Activated CD4-positive, alpha-beta T cell treated with anti-CD3 and anti-CD28 coated beads, Interleukin-2, amount 50 U/mL, for 1 hour (primary cell): ENCODE measurements around the gene ACKR1.

Experiments used
- DNase-seq: peaks from one replicate; pipeline ENCODE4 v3.0.0-alpha.2; 2020

The ACKR1 gene, protein sequence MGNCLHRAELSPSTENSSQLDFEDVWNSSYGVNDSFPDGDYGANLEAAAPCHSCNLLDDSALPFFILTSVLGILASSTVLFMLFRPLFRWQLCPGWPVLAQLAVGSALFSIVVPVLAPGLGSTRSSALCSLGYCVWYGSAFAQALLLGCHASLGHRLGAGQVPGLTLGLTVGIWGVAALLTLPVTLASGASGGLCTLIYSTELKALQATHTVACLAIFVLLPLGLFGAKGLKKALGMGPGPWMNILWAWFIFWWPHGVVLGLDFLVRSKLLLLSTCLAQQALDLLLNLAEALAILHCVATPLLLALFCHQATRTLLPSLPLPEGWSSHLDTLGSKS

GRCh38 chr1:159204161-159205141, at the start of gene ACKR1:
Gene ACKR1, plus strand, starts transcription at chr1:159204875. Its CDS starts 85 bp downstream, at chr1:159204960.
- DNase-seq, result no peak

DNA sequence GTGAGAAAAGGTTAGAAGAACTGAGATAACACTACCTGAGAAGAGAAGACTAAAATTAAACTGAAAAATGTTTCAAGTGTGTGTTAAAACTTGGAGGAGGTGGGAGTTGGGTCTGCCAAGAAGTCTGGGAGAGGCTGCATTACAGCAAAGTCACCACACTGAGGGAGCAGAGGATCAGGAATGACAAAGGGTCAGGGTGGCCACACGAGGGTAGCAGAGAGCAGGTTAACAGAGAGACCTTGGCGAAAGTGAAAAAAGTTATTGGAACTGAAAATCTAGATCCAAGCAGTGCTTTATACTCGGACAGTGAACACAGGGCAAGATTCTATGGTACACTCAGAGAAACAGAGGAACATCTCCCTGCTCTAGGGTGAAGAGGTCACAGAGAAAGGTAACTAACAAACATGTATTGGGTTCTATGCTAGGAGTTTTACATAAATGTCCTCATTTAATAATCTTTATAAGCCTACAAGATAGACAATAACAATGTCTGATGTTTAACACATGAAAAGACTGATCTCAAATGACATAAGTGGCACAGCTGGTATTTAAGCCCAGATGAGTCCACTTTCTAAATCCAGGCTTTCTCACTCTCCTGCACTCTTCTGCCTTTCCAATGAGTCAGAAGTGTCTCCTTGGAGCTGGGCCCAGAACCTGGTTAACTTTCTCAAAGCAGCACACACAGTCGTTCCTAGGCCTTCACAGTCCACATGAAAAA, 43.5 kb upstream of the ACKR1 start:
- peak; percentile 53 for DNase-seq

DNA sequence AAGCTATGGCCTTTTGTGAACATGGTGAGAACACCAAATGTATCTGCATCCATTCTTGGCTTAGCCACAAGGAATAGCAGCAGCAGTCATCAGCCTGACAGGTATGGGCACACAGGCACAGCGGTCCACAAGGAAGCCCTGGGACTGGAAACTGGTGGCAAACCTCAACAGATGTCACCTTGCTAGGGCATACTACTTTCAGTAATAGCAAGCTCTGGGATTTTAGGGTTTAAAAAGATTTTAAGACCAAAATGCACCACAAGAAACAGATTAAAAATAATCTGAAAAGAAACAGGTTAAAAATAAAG, 43.0 kb upstream of the ACKR1 start:
- no peak for DNase-seq

- no peak for DNase-seq
Observed at GRCh38 chr1:159162516-159163265, 42.0 kb upstream of the ACKR1 start.

DNA sequence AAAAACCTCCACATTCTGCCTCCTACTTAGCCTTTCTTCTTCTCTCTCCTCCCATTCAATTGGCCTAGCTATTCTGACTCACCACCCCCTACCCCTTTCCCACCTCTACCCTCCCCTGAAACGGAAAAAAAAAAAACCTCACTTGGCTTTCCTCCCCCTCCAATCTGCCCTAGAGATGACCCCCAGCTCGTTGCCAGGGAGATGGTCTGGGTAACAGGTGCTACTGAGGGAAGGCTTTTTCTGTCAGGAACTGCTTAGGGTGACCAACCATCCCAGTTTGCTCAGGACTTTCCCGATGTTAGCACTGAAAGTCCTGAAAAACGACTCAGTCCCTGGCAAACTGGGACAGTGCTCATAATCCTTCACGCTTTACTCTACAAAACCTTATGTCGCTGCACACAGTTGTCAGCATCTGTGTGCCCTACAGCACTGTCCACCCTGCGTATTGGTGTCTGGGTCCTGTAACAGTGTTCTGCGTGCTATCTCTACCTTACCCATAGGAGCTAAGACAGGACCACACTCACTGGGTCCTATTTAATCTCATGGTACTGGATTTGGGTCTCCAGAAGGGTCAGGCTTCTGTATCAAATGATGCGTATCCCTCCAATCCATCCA, 41.0 kb upstream of the ACKR1 start:
- DNase-seq, result no peak

GRCh38 chr1:159168043-159168442, 36.6 kb upstream of the ACKR1 start:
- DNase-seq, result no peak

DNA sequence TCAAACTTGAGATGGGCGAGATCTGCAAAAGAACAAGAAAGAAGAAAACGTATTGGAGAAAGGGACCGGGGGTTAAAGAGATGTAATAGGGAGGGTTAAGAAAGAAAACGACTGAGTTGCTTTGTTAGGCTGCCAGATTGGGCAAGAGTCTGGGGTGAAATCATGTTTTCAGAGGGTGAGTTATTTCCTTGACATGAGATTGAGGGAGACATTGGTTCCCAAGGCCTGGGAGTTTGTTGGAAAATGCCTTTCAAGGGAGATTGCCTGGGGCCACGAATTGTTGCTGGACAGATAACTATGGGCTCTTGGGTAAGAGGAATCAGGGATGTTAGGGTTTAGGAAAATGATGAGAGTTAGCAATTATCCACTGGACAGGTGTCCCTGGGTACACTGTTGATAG, 34.0 kb upstream of the ACKR1 start:
- no peak for DNase-seq

DNA sequence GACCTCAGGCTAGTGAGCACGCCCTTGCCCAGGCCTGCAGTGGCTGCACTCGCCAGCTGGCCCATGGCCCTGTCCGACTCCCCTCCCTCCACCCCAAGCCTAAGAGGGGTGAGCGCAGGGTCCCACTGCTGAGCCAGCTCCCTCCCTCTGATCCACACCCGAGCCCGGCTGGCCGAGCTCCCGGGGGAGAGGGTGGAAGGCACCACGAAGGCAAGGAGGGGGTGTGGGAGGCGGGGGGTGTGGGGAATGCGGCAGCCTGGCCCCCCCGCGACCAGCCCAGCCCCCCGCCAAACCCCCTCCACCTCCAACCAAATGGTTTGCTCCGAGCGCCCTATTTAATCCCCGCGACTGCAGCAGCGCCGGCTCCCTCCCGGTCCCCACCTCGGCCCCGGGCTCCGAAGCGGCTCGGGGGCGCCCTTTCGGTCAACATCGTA, 33.4 kb upstream of the ACKR1 start, which contains the start of gene CADM3:
TSS of gene CADM3 (plus strand) at position 362 of the 434 bp plus-strand sequence. CDS start 151 bp downstream, outside the sequence.
- DNase-seq, result no peak

DNA sequence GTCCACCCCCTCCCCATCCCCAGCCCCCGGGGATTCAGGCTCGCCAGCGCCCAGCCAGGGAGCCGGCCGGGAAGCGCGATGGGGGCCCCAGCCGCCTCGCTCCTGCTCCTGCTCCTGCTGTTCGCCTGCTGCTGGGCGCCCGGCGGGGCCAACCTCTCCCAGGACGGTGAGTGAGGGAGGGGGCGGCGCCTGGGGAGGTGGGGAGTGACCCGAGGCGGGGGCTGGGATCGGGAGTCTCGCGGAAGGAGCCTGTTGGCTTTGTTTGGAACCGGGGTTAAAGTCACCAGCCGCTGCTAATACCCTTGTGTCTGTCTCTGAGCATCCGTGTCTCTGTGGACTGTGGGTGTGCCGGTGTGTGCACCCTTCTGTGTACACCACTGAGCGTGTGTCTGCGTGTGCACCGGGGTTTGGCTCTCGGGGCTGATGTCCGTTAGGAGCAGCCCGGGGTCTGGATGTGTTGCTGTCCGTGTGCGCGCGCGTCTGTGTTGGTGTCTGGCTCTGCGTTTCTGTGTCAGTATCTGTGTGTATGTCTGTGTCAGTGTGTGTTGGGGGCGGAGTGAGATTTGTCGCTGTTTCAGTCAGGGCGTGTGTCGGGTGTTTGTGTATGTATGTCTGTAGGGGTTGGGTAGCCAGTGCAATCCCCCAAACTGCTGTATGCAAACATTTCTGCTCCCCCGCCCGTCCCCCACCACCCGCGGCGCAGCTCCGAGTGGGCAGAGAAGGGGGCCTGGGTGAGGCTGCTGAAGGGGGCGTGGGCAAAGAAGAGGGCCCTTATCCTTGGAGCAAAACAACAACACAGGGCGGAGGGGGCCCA, 32.8 kb upstream of the ACKR1 start:
- no peak for DNase-seq

DNA sequence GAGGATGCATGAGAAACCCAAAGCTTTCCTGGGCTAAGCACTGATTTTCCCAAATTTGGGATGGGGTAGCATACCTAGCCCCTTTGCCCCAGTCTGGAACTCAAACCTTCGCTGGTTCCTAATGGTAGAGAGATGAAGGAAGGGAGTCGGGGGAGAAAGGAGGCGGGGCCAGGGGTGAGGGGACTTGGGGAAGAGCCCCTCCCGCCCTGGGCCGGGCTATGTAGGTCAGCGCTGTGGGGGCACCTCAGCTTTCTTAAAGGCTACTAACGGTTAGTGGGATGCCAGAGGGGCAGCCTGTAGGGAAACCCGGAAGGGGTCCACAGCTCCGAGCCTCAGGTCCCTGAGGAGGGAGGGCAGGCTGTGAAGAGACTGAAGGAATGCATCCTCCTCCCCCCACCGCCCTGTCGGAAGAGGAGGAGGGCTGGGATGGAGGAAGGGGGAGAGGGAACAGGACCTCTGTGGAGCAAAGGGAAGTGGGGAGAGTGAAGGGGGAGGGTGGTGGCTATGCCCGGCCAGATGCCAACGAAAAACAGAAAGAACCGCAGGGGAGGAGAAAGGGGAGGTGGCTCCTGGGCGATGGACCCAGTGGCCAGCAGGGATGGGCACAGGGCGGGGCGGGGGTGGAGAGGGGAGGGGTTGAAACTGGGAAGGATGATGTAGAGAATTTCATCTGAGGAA, 31.9 kb upstream of the ACKR1 start:
- no peak for DNase-seq

DNA sequence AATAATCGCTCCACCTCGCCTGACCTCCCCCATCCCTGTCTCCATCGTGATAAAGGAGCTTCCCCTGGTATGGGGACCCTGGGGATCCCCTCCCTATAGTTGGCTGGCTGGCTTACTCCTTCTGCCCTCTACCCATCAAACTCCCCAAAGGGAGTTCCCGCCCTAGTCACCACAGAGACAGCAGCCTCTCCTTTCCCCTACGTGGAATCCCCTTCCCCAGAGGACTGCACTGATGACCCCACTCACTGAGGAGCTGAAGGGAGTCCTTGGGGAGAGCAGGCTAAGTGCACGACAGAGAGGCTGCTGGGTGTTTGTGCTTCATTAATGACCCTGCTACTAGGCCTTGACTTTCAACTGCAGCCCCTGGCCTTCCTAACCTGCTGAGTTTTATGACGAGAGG, 31.4 kb upstream of the ACKR1 start:
- no peak for DNase-seq

DNA sequence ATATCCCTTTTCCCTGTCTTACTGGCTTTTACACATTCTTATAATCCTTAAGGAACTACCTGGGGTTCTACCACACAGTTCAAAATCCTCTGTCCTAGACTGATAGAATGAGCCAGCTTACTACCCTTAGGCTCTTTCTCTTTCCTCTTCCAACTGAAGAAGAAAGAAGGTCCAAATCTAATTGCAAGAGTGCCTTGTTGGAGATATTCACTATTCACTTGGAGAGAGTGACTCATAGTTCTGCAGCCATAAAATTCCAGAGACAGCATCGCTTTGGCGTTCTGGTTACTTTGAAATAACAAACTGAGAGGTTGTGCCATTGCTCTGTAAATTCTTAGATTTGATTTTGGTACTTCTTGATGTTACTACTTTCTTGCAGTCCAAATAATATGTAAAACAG, 29.1 kb upstream of the ACKR1 start:
- DNase-seq, result no peak

DNA sequence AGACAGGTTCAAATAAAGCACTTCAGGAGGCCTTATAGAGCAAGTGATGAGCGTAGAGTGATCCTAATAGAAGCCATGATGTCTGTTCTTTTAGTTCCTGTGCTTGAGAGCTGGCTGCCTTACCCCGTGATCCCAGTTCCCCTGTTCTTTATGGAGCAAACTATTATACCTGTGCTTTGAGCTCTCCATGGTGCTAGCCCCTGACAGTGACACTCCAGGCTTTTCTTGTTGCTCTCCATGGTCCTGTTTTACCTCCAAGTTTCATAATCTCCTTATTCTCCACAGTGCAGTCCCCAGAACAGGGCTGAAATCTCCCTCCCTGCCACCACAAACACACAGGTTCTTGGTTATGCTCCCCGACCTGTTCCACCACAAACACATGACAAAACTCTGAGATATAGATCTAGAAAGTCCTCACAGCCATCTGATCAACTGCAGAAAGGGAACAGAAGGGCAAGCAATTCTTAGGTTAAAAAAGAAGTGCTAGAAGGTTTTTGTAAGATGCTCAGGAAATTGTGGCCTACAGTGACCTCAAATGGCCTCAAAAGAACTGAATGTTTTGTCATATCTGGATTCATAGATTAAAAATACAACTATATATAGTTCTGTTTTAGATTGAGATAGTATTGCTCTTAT, 27.3 kb upstream of the ACKR1 start:
- DNase-seq, result peak; percentile 6

- DNase-seq, result no peak
Observed at GRCh38 chr1:159179906-159180305, 24.8 kb upstream of the ACKR1 start.

- DNase-seq, result no peak
Observed at GRCh38 chr1:159180516-159180915, 24.2 kb upstream of the ACKR1 start.

GRCh38 chr1:159181328-159182024, 23.2 kb upstream of the ACKR1 start:
- no peak for DNase-seq

DNA sequence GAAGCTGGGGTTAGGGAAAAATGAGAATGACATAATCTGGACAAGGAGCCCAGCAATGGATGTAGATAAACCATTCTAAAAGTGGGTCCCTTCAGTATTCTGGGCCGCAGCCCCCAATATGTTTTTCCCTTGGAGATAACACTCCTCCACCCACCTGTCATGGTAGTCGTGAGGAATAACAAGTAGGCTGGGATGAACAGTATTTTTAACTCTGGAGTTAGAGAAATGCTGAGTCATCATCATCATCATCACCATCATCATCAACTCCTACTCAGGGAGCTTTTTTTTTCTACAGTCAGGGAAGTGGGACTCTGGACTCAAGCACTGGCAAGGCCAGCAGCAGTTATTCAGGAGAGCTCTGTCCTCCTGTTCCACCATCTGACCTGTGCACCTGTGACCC, 20.5 kb upstream of the ACKR1 start:
- no peak for DNase-seq

DNA sequence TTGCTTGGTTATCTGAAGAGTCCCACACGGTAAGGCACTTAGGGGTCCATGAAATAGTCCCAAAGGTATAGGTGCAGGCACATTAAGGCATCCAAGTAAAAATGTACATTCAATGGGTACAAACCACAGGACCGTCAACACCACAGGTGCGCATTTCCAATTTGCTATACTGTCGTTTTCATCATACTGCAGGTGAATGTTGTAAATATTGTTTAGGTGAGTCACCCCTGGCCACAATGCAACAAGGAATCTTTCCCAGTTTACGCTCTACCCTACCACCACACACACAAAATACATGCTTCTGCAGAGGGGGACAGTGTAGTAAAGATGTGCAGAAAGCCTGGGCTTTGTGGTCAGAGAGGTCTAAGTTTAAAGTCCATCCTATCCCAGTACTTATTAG, 19.6 kb upstream of the ACKR1 start:
- no peak for DNase-seq

DNA sequence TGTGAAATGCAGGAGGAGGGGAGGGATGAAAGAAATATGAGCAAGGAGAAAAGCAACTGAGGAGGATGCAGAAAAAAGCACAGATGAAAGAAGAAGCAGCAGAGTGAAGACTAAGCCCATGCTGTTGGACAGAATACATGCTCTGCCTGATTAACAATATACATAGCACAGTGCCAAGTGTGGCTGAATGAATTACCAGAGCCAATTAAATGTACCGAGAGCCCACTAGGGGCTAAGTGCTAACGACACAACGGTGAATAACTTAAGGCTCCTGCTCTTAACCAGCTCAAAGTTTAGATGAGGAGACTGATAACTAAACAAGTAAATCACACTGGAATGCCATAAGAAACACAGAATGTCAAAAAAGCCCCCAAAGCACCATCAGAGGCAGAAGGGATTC, 17.6 kb upstream of the ACKR1 start:
- DNase-seq, result no peak
